HCT116 (cell line): ENCODE data around the gene SNRNP25. TPM values are rescaled to one million over a fixed set of nuclear protein-coding genes. Genes with fewer than 3 reads are reported as not detected.

Experiments used
- ATAC-seq: fragments of 200-7000 bp; cut with Tn5 transposase; 2 replicates; pipeline ENCODE4 v1.9.1; 2020; ENCODE audit warnings: mild to moderate bottlenecking, moderate library complexity
- BruUV-seq: library from RNA; stranded (reverse); fragments of 400-500 nt; replicated peaks from 2 replicates; lab custom pipeline; 2021; lab: Mats Ljungman, UMichigan
- CTCF ChIA-PET: fragments of 300-600 bp; sonication (Branson Sonifier 250); formaldehyde crosslinking; loops from one replicate; lab custom pipeline; 2021; ENCODE audit warnings: antibody characterized with exemption; lab: Charles Lee
- POLR2A ChIA-PET: fragments of 300-600, 350-600 bp; sonication (Branson Sonifier 250); formaldehyde crosslinking; loops from one replicate; lab custom pipeline; 2021; ENCODE audit warnings: antibody characterized with exemption; lab: Charles Lee
- RAD21 ChIA-PET, 2 experiments: fragments of 300-600 bp; sonication (Branson Sonifier 250); formaldehyde crosslinking; loops; one replicate each; lab custom pipeline; 2023; ENCODE audit warnings: low total read pairs in 2 of 2; ENCODE audit not compliant: uncharacterized antibody in 2 of 2, unreplicated experiment in 2 of 2, low non-redundant PET in 1 of 2; lab: Charles Lee
- DNase-seq: peaks from one replicate; pipeline ENCODE4 v3.0.0-alpha.2; 2010; ENCODE audit warnings: low read depth, low spot score
- H2AFZ ChIP-seq: fragments of 200-600 bp; shearing (Covaris generic), sonication (generic); 2 replicates; pipeline ENCODE4 v1.6.1; 2017; ENCODE audit warnings: low read depth, mixed run types, mixed read lengths, antibody characterized with exemption, low read length; ENCODE audit not compliant: poor library complexity, severe bottlenecking
- H3K27ac ChIP-seq: 2 replicates; pipeline ENCODE4 v1.5.1; 2012; ENCODE audit warnings: low read depth, low read length
- H3K27me3 ChIP-seq: fragments of 200-600 bp; sonication (generic); 2 replicates; pipeline ENCODE4 v1.6.1; 2016; ENCODE audit warnings: mixed run types, low read length, mixed read lengths; ENCODE audit not compliant: insufficient read depth
- H3K36me3 ChIP-seq, 2 experiments: fragments of 200-500 bp in 1 of 2; fragments of 200-600 bp in 1 of 2; sonication (Bioruptor generic) in 1 of 2; sonication (generic) in 1 of 2; 2 replicates each; pipeline versions ENCODE4 v1.5.1 to v1.6.1; 2014 to 2016; ENCODE audit warnings: low read length in 2 of 2, inconsistent platforms in 1 of 2, mixed read lengths in 1 of 2, mixed run types in 1 of 2; ENCODE audit not compliant: insufficient read depth in 2 of 2, control insufficient read depth in 1 of 2
- H3K4me1 ChIP-seq, 2 experiments: fragments of 200-600 bp in 1 of 2; sonication (generic) in 1 of 2; 2 replicates each; pipeline versions ENCODE4 v1.5.1 to v1.6.1; 2012 to 2017; ENCODE audit warnings: low read length in 2 of 2, inconsistent platforms in 1 of 2, mild to moderate bottlenecking in 1 of 2, mixed read lengths in 1 of 2, mixed run types in 1 of 2, moderate library complexity in 1 of 2; ENCODE audit not compliant: insufficient read depth in 2 of 2, control insufficient read depth in 1 of 2
- H3K4me2 ChIP-seq: fragments of 200-600 bp; sonication (generic); 2 replicates; pipeline ENCODE4 v1.6.1; 2017; ENCODE audit warnings: mixed run types, low read length, mixed read lengths
- H3K4me3 ChIP-seq, 2 experiments: fragments of 200-600 bp in 1 of 2; sonication (generic) in 1 of 2; replicated peaks in 1 of 2; 2 replicates each; pipeline ENCODE4 v1.5.1; 2011 to 2016; ENCODE audit warnings: low read length in 2 of 2, control low read depth in 1 of 2, low read depth in 1 of 2, mild to moderate bottlenecking in 1 of 2, mixed read lengths in 1 of 2, mixed run types in 1 of 2
- H3K79me2 ChIP-seq: fragments of 200-600 bp; sonication (generic); 2 replicates; pipeline ENCODE4 v1.6.1; 2017; ENCODE audit warnings: mild to moderate bottlenecking, mixed run types, low read length, moderate library complexity, mixed read lengths; ENCODE audit not compliant: insufficient read depth
- H3K9ac ChIP-seq: fragments of 200-600 bp; sonication (generic); 2 replicates; pipeline ENCODE4 v1.6.1; 2016; ENCODE audit warnings: low read length, mixed read lengths
- H3K9me2 ChIP-seq: fragments of 200-600 bp; sonication (generic), shearing (Covaris generic); 2 replicates; pipeline ENCODE4 v1.6.1; 2017; ENCODE audit warnings: mixed run types, mild to moderate bottlenecking, moderate library complexity; ENCODE audit not compliant: insufficient read depth
- H3K9me3 ChIP-seq, 2 experiments: fragments of 200-500 bp in 1 of 2; fragments of 200-600 bp in 1 of 2; sonication (Bioruptor generic) in 1 of 2; sonication (generic) in 1 of 2; 2 replicates each; pipeline ENCODE4 v1.6.1; 2014 to 2017; ENCODE audit warnings: low read length in 2 of 2, mixed read lengths in 2 of 2, inconsistent platforms in 1 of 2, low read depth in 1 of 2, mild to moderate bottlenecking in 1 of 2, mixed run types in 1 of 2, moderate library complexity in 1 of 2; ENCODE audit not compliant: control insufficient read depth in 1 of 2, insufficient read depth in 1 of 2
- H4K20me1 ChIP-seq: fragments of 200-600 bp; sonication (generic), shearing (Covaris generic); 2 replicates; pipeline ENCODE4 v1.6.1; 2017; ENCODE audit warnings: mixed run types, mild to moderate bottlenecking, moderate library complexity; ENCODE audit not compliant: insufficient read depth
- CBX3 ChIP-seq: IDR thresholded peaks from 2 replicates; pipeline ENCODE4 v1.6.1; 2012; ENCODE audit warnings: low read depth
- CEBPB ChIP-seq: IDR thresholded peaks from 2 replicates; pipeline ENCODE4 v1.6.1; 2012; ENCODE audit warnings: low read depth
- CTCF ChIP-seq, 3 experiments: fragments of 200-600 bp in 1 of 3; sonication (generic) in 1 of 3; IDR thresholded peaks in 2 of 3; conservative IDR thresholded peaks in 1 of 3; 2 replicates each; pipeline ENCODE4 v1.5.1; 2012 to 2017; ENCODE audit warnings: low read depth in 2 of 3, low read length in 2 of 3, antibody characterized with exemption in 1 of 3, borderline replicate concordance in 1 of 3, control low read depth in 1 of 3, mild to moderate bottlenecking in 1 of 3, mixed read lengths in 1 of 3, mixed run types in 1 of 3, moderate library complexity in 1 of 3; ENCODE audit not compliant: insufficient read depth in 1 of 3
- ELF1 ChIP-seq: IDR thresholded peaks from 2 replicates; pipeline ENCODE4 v1.6.1; 2012; ENCODE audit warnings: low read depth, borderline replicate concordance
- EZH2phosphoT487 ChIP-seq: fragments of 200-600 bp; IDR thresholded peaks from 2 replicates; pipeline ENCODE4 v1.6.1; 2018; ENCODE audit warnings: antibody characterized with exemption, borderline replicate concordance
- JUND ChIP-seq: IDR thresholded peaks from 2 replicates; pipeline ENCODE4 v1.6.1; 2012
- POLR2A ChIP-seq: IDR thresholded peaks from 2 replicates; pipeline ENCODE4 v1.7.0; 2011; ENCODE audit warnings: borderline replicate concordance; ENCODE audit not compliant: insufficient read depth, insufficient read length; ENCODE audit errors: extremely low read depth
- POLR2AphosphoS5 ChIP-seq: IDR thresholded peaks from 2 replicates; pipeline ENCODE4 v1.6.1; 2011; ENCODE audit warnings: mild to moderate bottlenecking, low read depth, low read length, moderate library complexity
- RAD21 ChIP-seq: IDR thresholded peaks from 2 replicates; pipeline ENCODE4 v1.6.1; 2012; ENCODE audit warnings: low read depth, mild to moderate bottlenecking
- REST ChIP-seq: IDR thresholded peaks from 2 replicates; pipeline ENCODE4 v1.6.1; 2012; ENCODE audit warnings: low read depth
- SIN3A ChIP-seq: IDR thresholded peaks from 2 replicates; pipeline ENCODE4 v1.6.1; 2012; ENCODE audit warnings: low read depth
- SP1 ChIP-seq: IDR thresholded peaks from 2 replicates; pipeline ENCODE4 v1.6.1; 2012; ENCODE audit warnings: low read depth
- SRF ChIP-seq: IDR thresholded peaks from 2 replicates; pipeline ENCODE4 v1.6.1; 2012; ENCODE audit warnings: low read depth
- YY1 ChIP-seq: IDR thresholded peaks from 2 replicates; pipeline ENCODE4 v1.6.1; 2011; ENCODE audit warnings: low read length, low read depth, moderate library complexity, mild to moderate bottlenecking; ENCODE audit not compliant: insufficient replicate concordance; ENCODE audit errors: extremely low read depth
- ZBTB33 ChIP-seq: IDR thresholded peaks from 2 replicates; pipeline ENCODE4 v1.6.1; 2011; ENCODE audit warnings: mild to moderate bottlenecking, low read length, moderate library complexity; ENCODE audit not compliant: insufficient replicate concordance; ENCODE audit errors: extremely low read depth
- ZFX ChIP-seq: fragments of 450-650 bp; IDR thresholded peaks from 2 replicates; pipeline ENCODE4 v1.6.1; 2017
- ZNF274 ChIP-seq: fragments of 200-500 bp; sonication (Bioruptor generic); IDR thresholded peaks from 2 replicates; pipeline ENCODE4 v1.6.1; 2014; ENCODE audit warnings: mild to moderate bottlenecking, low read depth, low read length, inconsistent platforms
- intact Hi-C: fragments of 100-400 bp; cut with micrococcal nuclease; formaldehyde crosslinking; loops from 2 replicates; pipeline ENCODE4 v1.10.0; 2022
- total RNA-seq: library from RNA; stranded (reverse); gene quantifications from one replicate; pipeline ENCODE4 v1.2.1, GENCODE V29; 2021; ENCODE audit not compliant: unreplicated experiment

Gene SNRNP25
- total RNA-seq, 1 experiment from 2014 or later = 24.5 TPM

GRCh38 chr16:57711-58110 lies 4.1 kb downstream of the SNRNP25 start (continued):
- TF ChIP-seq REST (no peak), CBX3 (no peak), ZBTB33 (no peak)
- TF ChIP-seq, all 23 proteins: peak for 0

DNA sequence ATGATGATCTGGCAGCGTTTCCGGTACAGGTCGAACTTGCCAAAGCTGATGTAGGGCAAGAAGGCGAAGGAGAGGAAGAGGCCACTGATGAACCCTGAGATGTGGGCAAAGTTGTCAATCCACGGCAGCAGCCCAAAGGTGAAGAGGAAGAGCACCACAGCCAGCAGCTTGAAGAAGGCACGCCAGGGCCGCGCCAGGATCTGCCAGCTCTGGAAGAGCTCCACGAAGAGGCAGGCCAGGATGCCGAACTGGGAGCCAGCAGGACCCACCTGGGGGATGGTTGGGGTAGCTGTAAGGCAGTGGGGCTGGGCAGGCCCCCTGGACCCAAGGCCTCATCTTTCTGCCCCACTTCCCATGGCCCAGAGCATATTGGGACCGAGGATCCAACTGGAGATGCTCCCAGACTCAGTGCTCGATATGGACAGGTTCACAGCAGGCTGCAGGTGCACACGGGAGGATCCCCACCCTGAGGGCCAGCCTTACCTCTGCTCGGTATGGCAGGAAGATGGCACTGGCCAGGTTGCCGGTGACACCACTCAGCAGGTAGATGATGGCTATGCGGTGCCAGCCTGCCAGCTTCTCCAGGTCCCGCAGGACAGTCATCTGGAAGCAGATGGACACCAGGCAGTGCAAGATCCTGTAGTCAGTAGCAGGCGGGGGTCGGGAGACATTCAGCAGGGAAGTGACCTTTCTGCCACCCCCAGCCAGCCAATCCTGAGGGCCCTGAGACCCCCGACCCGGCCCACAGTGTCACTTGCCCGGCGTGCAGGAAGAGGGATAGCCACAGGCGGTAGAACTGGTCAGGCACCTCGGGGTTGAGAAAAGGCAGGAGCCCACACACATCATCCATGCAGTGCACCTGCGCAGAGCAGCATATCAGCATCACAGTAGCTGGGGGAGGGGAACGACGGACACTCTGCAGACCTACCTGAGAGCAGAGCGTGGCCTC lies 5.1 kb downstream of the SNRNP25 start:
- Histone ChIP-seq H3K27me3 (no peaks in the 10 kb centered on the region), H4K20me1 (no peaks in the 10 kb centered on the region), H3K4me1 (no peaks in the 10 kb centered on the region), H3K79me2 (peaks cover 6% of the 10 kb centered on the region; the same call in 1 of the 2 replicates), H3K9ac (no peak overlapping the region), H3K9me2 (no peaks in the 10 kb centered on the region), H3K4me3 (no peak overlapping the region), H3K27ac (no peak overlapping the region), H3K9me3 (no peaks in the 10 kb centered on the region), H3K36me3 (no peaks in the 10 kb centered on the region; a peak in 1 of 4 replicates), H2AFZ (no peak overlapping the region), H3K4me2 (no peak overlapping the region)
- DNase-seq (no peak), ATAC-seq (no peak)
- intact Hi-C loops = no loop called here
- BruUV-seq = no TSS peak
- ChIA-PET POLR2A (no interaction called here), CTCF (no interaction called here), RAD21 (no interaction called here)
- no peak for TF ChIP-seq SRF
- no peak for TF ChIP-seq ZFX
- no peak for TF ChIP-seq POLR2AphosphoS5
- no peak for TF ChIP-seq EZH2phosphoT487
- no peak for TF ChIP-seq SIN3A
- no peak for TF ChIP-seq SP1
- no peak for TF ChIP-seq ELF1
- no peak for TF ChIP-seq JUND
- no peak for TF ChIP-seq ZNF274
- no peak for TF ChIP-seq CEBPB
- TF ChIP-seq YY1 = no peak
- TF ChIP-seq CTCF (IDR thresholded peaks at IDR 0.05 in 2 of 3, conservative IDR thresholded peaks at IDR 0.05 in 1 of 3; ENCODE audit: borderline replicate concordance in 1 of 3, insufficient read depth in 1 of 3, low read depth in 2 of 3, low read length in 2 of 3) = no peak
- TF ChIP-seq CBX3 = no peak
- no peak for TF ChIP-seq POLR2A
- TF ChIP-seq RAD21 = no peak
